ENCODE measurements around the gene HYAL3.

DNA sequence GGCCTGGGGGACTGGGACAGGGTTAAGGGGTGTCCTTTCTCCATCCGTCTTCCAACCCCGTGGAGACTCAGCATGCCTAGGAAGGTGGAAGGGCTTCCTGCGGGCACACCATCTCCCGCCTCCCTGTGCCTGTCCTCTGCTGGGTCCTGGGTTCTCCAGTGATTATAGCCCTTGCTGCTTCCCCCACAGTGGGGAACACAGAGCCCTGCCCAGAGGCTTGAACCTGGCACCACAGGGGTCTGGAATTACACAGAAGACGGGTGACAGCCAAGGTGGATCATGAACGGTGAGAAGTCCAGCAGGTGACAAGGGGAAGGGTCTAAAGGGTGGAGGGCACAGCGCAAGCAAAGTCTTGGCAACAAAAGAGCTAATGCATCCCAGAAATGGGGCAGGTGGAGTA is 36.4 kb downstream of the HYAL3 start:
- TF ChIP-seq POLR2A (IDR thresholded peaks at IDR 0.05) = no peak
- TF ChIP-seq, protein P1, sequence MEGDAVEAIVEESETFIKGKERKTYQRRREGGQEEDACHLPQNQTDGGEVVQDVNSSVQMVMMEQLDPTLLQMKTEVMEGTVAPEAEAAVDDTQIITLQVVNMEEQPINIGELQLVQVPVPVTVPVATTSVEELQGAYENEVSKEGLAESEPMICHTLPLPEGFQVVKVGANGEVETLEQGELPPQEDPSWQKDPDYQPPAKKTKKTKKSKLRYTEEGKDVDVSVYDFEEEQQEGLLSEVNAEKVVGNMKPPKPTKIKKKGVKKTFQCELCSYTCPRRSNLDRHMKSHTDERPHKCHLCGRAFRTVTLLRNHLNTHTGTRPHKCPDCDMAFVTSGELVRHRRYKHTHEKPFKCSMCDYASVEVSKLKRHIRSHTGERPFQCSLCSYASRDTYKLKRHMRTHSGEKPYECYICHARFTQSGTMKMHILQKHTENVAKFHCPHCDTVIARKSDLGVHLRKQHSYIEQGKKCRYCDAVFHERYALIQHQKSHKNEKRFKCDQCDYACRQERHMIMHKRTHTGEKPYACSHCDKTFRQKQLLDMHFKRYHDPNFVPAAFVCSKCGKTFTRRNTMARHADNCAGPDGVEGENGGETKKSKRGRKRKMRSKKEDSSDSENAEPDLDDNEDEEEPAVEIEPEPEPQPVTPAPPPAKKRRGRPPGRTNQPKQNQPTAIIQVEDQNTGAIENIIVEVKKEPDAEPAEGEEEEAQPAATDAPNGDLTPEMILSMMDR (IDR thresholded peaks at IDR 0.05) = no peak
